HG03432 (cell line): ENCODE measurements around the gene HCFC1.
A peak's percentile ranks its signal among the peaks of the same experiment; 100 is the strongest.

Source experiments
- ATAC-seq: cut with Tn5 transposase; IDR thresholded peaks from one replicate; pipeline ENCODE4 v1.9.1; 2021; ENCODE audit warnings: mild to moderate bottlenecking, moderate library complexity; ENCODE audit not compliant: unreplicated experiment

HCFC1 gene

DNA sequence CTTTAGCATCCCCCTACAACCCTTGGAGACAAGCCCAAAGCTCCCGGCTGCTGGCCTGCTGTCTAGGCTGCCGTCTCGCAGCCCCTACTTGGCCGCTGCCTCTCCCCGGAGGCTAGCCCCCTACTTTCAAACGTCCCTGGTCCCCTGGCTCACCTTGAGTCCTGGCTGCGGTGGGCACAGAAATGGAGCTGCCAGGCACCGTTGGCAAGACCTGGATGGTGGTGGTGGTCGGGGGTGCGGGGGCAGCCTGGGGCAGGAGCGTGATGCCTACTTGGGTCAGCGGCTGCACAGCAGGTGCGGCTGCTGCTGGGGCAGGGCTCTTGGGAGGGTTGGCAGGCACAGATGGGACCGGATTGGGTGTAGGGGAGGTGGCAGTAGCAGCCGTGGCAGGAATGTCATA is 12.0 kb downstream of the HCFC1 start:
- ATAC-seq = no peak

DNA sequence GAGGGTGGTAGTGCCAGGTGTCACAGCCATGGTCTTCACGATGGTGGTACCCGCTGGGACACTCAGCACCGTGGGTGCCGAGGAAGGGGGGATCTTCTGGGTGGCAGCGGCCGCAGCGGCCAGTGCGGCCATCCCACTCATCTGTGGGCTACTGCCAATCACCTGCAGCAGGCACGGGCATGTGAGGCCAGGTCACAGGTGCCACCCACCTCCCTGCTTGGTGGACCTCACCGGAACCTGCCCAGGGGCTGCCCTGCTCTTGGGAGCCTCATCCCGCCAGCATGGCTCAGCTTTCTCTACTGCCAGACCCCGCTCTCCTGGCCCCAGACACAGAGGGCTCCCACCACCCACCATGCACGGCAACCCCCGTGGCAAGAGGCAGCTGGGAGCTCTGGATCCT is 13.0 kb downstream of the HCFC1 start:
- ATAC-seq = no peak

GRCh38 chrX:153957224-153957623 is 14.4 kb downstream of the HCFC1 start:
- no peak for ATAC-seq

DNA sequence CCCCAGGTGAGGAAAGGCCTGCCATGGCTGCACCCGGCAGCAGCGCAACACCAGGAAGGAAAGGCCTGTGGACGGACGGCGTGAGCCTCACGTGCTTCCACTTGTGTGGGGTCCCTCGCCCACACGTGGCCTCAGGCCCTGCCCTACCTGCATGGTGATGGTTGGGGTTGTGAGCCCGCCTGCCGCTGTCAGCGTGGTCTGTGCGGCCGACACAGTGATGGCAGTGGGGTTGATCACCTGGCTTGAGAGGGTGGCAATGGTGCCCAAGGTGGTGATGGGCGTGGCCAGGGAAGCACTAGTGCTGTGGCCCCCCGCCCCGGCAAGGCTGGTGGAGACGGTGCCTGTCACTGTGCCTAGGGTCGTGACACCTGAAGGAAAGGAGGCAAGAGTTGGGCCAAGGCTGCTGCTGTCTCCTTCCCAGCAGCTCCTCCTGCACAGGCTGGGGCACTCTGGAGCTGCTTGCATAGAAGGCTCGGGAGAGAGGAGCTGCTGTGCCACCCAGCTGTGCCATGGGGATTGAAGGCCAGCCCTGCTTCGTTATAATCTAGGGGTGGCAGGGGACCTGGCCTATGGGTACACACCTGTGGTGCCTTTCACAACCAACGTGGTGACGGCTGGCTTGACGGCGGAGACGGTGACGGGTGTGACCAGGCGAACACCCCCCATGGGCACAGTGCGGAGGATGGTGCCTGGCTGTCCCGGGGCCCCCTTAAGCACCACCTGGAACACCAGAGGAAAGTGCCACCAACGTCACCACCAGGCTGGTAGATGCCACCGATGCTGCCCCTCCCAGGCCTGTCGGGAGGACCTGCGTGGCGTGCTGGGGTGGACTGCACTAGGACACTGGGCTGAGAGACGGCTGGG is 15.3 kb downstream of the HCFC1 start:
- no peak for ATAC-seq

DNA sequence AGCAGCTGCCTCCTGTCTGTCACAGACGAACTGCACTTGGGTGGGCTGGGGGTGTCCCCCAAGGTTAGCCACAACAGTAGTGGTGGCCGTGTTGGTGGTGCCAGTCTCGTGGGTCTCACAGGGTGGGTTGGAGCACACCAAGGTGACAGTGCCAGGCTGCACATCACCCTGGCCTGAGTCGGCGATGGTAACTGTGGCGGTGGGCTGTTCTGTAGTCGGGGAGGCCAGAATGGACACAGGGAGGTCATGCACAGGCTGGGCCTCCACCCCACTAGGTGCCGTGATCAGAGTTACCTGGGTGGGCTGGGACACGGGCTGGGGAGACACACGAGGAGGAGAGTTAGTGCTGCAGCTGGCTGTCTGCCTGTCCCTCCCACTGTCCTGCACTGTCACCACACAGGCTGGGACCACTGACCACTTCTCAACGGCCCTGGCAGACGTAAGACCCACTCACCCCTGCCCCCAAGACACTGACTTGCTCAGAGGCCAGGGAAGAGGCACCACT is 16.3 kb downstream of the HCFC1 start:
- no peak for ATAC-seq

DNA sequence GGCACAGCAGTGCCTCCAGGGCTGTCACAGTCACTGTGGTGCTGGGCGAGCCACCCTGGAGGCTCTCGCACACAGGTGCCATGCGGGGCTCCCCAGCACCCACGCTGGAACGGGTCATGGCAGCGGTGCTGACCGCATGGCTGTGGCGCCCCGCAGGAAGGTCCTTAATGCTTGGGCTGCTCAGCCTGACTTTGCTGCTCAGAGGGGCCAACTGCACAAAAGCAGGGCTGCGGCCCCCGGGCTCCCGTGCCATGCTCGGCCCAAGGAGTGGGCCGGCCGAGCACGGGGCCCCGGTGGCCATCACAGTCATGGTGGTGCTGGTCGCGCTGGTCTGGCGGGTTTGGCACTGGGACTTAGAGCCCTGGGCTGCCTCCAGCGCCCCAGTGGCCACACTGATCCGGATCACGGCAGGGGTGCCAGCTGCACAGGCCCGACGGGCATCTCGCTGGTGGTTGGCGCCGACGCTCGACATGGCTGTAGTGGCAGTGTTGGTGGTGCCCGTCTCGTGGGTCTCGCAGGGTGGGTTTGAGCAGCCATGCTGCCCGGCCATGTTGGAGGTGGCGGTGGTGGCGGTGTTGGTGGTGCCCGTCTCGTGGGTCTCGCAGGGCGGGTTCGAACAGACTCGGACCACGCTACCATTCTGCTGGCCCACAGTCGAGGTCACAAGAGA is 16.9 kb downstream of the HCFC1 start:
- ATAC-seq = no peak

- ATAC-seq = no peak
Measured at GRCh38 chrX:153953892-153954557, 17.6 kb downstream of the HCFC1 start.

- no peak for ATAC-seq
Measured at GRCh38 chrX:153953342-153953830, 18.2 kb downstream of the HCFC1 start.

GRCh38 chrX:153952373-153953026 is 19.1 kb downstream of the HCFC1 start:
- ATAC-seq = no peak

DNA sequence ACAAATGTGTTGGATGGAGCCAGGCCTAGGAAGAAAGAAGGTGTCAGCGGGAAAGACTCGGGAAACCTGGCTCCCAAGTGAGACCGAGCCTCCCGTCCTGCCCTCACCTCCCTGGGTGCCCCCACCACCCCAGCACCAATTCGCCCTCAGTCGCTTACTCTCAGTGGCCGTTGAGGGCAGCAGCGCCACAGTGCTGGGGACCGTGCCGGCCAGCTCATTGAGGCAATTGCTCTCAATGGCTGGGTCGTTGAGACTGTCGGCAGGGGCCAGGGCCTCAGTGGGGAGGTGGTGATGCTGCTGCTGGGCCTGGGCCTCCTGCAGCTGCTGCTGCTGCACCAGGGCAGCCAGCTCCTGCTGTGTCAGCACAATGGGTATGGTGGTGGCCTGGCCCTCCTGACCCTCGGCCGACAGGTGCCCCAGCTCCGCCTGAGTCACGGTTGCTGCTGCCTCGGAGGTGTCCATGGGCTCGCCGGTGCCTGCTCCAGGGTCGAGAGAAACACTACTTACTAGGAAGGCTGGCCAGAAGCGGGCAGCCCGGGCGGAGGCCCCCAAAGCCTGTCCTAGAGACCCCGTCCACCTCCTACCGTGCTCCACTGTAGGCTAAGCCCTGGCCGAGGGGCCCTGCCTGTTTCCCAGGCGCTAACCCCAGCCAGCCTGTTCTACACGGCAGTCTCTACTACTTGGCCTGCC is 19.8 kb downstream of the HCFC1 start:
- no peak for ATAC-seq

- ATAC-seq = no peak
Measured at GRCh38 chrX:153950127-153950526, 21.5 kb downstream of the HCFC1 start.

GRCh38 chrX:153948847-153949805 is 22.5 kb downstream of the HCFC1 start:
- no peak for ATAC-seq

DNA sequence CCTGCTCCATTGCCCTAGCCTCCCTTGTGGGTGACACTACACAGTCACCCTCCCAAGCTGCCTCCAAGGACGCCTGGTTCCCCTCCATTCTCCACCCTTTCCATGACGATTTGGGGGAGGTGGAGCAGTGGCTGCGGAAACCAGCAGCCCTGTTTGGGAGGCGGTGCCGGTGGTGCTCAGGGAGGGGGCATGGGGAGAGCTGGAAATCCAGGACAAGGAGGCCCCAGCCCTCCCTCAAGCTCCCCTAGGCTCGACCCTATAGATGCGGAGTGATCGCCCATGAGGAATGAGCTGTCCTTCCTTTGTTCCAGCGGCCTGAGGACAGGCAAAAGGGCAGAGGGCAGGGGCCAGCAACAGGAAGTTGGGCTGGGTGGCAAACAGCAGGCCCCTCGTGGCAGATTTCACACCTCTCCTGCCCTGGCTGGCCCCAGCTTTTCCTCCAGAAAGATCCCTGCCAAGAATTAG is 23.6 kb downstream of the HCFC1 start:
- no peak for ATAC-seq

DNA sequence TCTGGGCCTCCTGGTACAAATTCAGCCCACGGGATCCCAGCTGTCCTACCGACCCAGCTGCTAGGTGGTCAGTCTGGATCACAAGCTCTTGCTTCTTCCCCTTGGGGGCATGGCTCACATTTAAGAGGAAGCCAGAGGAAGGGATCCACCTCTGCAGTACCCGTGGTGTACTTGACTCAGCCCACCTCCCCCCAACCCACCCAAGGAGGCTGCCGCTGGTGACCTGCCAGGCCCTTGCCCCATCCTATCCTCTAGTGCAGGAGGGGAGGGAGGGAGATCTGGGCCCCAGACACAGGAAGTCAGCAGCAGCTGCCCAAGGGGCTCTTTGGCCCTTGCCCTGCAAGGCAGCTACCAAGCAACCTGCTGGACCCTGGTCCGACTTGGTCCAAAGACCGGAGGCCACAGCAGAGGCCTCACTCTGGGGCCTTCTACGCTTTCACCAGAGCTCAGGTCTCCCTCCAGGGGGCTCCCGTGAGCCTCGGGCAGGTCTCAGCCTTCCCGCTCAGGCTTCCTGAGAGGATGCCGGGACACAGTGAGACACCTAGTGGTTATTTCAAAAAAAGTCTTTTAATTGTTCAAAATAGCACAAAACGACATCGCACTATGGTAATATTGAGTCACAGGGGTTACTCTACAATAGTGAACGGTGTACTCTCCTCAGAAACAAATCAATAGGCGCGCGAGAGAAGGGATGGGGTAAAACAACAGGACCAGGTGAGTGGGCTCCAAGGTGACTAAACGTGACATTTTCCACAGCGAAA is 24.4 kb downstream of the HCFC1 start:
- peak; percentile 65 for ATAC-seq

DNA sequence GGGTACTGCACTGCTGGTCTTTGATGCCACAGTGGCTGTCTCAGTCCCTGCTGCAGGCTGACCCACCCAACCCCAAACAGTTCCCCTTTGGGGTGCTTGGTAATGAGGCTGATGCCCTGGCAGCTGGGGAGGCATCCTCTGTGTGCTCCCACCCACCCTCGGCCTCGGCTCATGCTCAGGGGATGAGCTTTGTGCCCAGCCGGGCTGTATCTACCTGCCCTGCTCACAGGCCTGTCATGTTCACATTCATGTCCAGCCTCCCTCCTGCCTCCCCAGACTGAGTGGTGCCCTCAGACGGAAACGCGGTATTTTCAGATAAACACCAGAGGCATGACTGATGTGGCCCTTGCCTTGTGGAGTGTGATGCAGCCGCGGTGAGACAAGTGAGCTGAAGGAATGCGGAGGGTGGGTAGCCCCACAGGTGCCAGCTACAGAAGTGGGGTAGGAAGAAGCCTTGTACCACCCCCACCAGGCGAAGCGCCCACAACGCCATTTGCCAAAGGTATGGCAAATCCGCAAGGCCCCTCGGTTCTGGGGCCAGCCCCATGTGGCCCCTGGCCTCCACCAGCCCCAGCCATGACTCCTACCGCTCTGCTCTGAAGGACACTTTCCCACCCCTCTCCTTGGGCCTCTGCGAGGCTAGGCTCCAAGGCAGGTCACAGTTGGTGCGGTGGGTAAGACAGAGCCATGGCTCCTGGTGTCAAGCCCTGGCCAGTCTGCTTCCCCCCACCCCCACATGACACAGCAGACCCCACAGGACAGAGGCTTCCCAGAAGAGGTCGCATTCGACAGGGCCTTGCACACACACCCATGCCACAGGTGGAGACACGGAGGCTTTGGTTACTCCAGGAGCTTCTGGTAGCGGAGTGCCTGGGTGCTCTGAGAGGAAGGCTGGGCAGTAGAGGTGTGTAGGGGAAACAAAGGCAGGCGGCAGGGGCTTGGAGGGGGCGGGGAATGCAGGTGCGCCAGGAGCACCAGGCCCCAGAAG is 25.4 kb downstream of the HCFC1 start:
- no peak for ATAC-seq

DNA sequence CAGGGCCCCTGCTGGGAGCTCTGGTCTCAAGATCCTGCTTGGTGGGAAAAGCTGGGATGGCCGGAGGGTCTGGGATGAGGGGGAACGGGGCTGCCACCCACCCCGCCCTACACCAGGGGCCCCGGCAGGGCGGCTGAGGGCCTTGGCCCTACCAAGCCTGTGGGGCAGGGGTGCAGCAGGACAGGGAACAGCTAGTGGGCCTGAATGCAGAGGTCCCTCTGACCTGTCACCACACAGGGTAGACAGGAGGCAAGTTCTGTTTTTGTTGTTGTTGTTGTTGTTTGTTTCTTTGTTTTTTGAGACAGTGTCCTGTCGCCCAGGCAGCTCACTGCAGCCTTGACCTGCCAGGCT is 26.8 kb downstream of the HCFC1 start:
- ATAC-seq = no peak

DNA sequence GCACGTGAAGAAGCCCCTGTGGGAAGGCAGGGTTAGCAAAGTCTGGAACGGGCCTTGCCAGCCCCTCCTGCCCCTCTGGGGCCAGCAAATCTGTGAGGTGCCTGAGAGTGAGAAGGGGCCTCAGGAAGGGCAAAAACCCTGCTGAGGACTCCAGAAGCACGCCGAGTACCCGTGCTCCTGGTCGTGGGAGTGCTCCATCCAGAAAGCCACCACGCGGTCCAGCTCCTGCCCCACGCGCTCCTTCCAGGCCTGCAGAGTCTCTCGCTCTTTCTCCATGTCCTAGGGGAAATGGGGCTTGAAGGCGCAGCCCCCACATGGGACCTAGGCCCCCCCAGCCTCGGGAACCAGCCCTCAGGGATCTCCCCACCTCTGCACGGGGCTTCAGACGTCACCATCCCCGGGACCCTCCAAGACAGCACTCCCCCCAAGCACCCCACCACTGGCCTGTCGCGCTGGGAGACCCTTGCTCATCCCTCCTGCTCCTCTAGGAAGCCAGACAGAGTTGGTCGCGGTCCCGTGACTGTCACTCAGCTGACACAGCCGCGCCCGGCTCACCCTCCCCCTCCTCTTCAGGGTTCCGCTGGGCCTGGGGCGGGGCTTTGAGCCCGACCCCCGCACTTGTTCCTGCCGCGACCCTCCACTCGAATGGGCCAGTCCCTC is 27.3 kb downstream of the HCFC1 start, which contains the start of gene RENBP:
RENBP (minus strand) TSS at position 504 of the 660 bp plus-strand sequence; CDS start at position 471, 33 bp downstream.
- ATAC-seq = no peak
